Measurements from ENCODE around the gene GLIPR1L2.
"Not testable (repeated sequence)": the region's sequence is repeated elsewhere in the genome, so short reads cannot be mapped to it uniquely, and the experiment has no call there.

GLIPR1L2 gene
- 0 to 1.3 (median 0.17) reads per million in 17 experiments for total RNA-seq

DNA sequence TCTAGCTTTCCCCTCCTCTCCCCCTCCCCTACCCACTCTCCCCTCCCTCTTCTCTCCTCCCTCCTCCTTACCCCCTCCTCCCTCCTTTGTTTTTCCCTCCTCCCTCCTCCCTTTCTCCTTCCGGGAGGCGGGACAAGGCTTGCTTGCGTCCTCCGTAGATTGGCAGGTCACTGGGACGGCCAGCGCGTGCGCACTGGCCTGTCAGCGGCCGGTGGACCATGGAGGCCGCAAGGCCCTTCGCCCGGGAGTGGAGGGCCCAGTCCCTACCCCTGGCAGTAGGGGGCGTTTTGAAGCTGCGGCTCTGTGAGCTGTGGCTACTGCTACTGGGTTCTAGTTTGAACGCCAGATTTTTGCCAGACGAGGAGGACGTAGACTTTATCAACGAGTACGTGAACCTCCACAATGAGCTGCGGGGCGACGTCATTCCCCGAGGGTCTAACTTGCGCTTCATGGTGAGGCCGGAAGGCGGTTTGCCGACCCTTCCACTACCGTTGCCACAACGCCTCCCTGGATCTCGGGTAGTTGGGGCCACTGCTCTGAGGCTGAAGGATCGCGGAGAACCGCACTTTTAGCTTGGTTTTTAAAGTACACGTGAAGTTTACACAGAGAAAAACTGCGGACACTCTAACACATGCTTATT lies at the start of gene GLIPR1L2:
Gene GLIPR1L2 (plus strand): TSS at position 191 of the 640 bp plus-strand sequence. CDS start 28 bp downstream, at position 219.
- peak; percentile 98 to 99 (median 98) for DNase-seq

DNA sequence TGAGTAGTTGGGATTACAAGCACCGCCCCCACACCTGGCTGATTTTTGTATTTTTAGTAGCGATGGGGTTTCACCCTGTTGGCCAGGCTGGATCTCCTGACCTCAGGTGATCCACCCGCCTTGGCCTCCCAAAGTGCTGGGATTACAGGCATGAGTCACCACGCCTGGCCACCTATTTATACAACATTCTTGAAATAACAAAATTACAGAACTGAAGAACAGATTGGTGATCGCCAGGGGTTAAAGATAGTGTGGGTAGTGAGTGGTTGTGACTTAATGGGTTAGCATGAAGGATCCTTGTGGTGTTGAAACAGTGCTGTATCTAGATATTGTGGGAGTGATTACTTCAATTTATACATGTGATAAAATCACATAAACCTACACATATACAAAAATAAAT lies 49.0 kb upstream of the GLIPR1L2 start:
- no peak for DNase-seq

DNA sequence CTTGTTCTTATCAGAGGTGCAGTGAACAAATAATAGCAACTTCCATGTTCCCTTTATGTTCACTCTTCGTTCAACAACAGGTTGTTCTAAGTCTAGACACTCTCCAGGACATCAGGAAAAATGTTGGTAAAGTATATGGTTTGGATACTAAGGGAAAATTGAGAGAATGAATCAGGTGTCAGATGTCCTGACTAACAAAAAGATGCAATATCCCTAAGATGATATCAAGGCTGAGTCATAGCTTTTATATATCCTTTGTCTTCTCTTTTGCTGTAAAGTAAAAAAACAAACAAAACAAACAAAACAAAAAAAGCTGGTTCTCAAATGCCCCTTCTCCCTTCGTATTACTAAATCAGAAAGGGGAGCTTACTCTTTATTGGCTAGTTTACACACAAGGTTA lies 45.4 kb upstream of the GLIPR1L2 start:
- DNase-seq = no peak

DNA sequence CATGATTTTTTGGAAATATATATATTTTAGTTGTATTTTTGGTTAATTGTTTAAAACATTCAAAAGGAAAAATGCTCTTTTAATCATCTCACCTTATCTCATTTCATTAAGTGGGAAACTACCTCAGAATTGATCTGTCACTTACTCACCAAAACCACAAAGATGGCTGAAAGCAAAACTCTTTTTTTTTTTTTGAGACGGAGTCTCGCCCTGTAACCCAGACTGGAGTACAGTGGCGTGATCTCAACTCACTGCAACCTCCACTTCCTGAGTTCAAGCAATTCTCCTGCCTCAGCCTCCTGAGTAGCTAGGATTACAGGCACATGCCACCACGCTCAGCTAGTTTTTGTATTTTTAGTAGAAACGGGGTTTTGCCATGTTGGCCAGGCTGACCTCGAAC lies 44.7 kb upstream of the GLIPR1L2 start:
- not testable (repeated sequence) for DNase-seq

DNA sequence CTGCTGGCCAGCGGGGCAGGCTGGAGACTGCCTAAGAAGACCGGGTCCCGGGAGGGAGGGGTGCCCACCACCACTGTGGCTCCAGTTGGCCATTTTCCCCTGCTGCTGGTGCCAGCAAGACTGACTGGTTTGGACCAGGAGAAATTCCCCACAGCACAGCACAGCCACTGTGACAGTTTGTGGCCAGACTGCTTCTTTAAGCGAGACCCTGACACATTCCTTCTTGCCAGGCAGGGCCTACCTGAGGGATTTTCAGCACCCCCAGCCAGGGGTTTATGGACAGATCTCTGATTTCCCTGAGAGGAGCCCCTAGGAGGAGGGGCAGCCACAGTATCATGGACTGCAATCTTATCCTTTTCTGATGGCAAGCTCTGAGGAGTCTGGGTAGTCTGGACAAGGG lies 40.9 kb upstream of the GLIPR1L2 start:
- DNase-seq = no peak

DNA sequence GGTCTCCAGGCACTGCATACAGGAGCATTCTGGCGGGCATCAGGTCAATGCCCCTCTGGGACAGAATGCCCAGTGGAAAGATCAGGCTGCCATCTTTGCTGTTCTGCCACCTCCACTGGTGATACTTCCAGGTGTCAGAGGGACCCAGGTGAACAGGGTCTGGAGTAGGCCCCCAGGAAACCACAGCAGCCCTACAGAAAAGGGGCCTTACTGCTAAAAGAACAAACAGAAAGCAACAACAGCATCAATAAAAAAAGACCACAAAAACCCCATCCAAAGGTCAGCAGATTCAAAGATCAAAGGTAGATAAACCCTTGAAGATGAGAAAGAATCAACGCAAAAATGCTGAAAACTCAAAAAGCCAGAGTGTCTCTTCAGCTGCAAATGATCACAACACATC lies 40.5 kb upstream of the GLIPR1L2 start:
- DNase-seq = no peak

DNA sequence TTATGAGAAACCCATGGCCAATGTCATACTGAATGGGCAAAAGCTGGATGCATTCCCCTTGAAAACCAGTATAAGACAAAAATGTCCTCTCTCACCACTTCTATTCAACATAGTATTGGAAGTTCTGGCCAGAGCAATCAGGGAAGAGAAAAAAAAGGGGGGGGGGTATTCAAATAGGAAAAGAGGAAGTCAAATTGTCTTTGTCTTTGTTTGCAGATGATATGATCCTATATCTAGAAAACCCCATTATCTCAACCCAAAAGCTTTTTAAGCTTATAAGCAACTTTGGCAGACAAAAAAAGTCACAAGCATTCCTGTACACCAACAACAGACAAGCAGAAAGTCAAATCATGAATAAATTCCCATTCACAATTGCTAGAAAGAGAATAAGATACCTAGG lies 36.9 kb upstream of the GLIPR1L2 start:
- DNase-seq = no peak

DNA sequence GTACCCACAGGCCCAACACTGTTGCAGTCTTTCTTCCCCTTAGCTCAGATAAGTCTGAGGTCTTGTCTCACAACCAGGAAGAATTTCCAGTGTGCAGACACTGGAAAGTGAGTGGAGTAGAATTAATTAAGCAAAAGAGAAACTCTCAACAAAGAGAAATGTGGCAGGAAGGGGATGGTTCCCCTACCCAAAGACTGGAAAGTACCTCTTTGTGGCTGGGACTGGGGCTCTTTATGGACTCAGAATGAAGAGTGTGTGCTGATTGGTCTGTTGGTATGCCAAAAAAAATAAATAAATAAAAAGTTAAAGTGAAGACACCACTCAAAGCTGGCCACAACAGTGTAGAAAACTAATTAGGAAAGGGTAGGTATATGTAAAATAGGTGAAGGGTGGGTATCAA lies 30.0 kb upstream of the GLIPR1L2 start:
- no peak for DNase-seq

DNA sequence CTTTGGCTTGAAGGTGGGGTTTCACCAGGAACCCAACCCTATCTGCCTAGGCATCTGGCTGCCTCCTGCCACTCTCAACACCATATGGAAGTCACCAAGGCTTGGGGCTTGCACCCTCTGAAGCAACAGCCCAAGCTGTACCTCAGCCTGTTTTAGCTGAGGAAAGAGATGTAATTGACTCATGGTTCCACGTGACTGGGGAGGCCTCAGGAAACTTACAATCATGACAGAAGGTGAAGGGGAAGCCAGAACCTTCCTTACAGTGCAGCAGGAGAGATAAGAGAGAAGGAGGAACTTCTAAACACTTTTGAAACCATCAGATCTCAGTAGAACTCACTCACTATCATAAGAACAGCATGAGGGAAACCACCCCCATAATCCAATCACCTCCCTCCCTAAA lies 29.5 kb upstream of the GLIPR1L2 start:
- DNase-seq = no peak

DNA sequence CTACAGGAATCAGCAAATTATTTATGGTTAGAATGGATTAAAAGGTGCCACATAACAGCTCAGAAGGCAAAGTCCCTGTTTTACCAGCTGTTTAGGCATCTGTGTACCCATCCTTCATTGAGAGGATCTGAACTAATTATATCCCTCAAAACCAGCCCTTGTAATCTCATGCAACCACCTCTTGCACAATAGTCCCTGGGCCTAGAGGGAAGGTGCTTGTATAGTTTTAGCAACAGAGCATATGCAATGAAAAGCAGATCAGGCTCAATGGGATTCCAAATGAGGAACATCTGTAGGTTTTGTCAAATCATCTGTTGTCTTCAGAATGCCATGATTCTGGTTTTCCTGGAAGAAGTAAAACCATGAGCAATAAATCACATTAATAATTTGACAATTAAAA lies 26.0 kb upstream of the GLIPR1L2 start:
- DNase-seq = peak; percentile 53 to 79 (median 71)

DNA sequence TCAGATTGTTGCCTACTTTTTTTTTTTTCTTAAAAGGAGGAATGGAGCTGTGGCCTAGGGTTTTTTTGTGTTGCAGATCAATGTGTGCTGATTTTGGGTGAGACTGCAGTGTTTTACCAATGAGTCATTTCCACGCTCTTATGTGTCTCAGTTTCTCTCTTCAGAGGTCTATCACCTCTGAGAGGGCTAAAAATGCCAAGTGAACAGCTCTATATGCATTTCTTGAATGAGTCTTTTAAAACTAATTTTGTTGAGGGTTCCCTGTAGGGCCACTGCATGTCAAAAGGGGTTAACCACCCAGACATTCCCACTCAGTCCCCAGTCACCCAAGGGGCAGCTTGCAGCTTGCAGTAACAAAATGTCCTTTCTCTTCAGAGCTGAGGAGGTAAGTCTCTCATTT lies 24.3 kb upstream of the GLIPR1L2 start:
- no peak for DNase-seq

DNA sequence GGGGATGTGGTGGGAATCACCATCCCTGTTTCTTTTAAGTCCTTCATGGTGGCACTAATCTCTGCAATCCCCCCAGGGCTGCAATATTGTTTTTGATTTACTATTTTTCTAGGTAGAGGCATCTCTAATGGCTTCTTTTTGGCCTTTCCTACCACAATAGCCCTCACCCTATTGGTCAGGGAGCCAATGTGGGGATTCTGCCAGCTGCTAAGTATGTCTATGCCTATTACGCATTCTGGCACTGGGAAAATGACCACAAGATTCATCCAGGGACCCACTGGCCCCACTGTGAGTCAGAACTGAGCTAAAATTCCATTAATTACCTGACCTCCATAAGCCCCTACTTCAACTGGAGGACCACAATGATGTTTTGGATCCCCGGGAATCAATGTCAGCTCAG lies 15.9 kb upstream of the GLIPR1L2 start:
- DNase-seq = no peak

DNA sequence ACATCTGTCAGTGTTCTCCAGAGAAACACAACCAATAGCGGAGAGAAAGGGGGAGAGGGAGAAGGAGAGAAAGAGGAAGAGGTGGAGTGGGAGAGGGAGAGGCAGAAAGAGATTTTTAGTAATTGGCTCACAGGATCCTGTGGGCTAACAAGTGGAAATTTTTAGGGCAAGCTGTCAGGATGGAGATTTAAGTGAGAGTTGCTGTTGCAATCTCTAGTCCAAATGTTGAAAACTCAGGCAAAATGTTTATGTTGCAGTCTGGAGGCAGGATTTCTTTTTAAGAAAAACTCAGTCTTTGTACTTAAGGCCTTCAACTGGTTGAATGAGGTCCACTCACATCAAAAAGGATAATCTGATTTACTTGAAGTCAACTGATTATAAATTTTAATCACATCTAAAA lies 12.5 kb upstream of the GLIPR1L2 start:
- DNase-seq = no peak

DNA sequence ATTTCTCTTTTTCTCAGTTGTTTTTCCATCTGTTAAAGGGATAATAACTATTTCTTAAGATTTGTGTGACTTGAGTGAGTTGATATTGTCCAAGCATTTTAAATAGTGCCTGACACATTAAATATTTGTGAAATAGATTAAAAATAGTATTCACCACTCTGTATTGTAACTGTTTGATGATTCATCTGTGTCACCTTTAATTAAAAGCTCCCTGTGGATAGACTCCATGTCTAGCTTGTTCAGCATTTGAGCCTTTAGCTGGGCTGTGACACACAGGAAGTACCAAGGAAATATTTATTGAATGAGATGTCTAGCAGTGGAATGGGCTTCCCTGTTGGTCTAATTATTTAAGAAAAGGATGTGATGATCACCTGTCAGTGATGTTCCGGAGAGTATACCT lies 1.8 kb upstream of the GLIPR1L2 start:
- DNase-seq = no peak

DNA sequence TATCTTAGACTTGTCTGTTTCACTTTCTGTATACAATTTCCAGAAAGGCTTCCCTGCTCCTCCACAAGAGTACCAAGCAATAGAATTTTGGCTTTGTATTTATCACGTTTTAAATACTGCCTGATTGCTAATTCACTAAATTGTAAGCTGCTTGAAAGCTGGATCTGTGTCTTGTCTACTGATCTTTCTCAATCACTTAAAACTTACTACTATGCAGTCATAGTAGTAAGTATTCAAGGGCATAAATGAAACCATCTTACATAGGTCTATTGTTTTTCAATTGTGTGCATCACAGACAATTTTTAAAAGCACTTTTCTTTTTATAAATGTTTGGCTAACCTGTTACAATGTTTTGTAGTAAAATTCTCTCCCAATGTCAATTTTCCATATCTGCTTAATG lies 1.2 kb upstream of the GLIPR1L2 start:
- DNase-seq = peak in 1 of 4 experiments; percentile 5

DNA sequence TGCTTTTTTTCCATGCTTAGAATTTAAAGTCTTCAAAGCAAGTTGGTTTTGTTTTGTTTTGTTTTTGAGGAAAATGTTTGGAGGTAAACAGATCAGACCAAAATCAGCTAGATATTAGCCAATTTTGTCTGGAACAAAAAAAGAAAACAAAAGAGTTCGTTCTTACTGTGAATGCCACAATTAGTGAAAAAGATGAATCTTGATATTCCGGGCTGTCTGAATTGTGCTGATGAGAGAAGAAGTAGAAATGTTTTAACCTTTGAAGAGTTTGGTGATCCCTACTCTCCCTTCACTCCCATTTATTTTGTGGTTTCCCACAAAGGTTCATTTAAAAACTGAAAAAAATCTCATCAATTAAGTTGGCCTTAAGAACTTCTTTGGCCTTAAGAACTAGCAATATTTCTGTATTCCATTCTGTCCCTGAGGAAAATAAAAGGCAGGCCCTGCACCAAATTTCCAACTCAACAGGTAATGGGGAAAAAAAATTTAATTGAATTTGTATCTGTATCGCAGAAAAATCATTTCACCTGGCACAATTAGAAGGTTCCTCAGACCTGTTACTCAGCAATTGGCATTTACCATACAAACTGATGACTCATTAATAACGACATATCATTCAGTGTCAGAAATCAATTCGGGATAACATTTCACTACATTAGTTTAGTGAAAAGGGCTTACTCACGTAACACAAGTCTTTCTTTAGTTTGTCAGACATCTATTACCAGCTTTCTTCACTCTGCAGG lies 562 bp upstream of the GLIPR1L2 start:
- no peak for DNase-seq

DNA sequence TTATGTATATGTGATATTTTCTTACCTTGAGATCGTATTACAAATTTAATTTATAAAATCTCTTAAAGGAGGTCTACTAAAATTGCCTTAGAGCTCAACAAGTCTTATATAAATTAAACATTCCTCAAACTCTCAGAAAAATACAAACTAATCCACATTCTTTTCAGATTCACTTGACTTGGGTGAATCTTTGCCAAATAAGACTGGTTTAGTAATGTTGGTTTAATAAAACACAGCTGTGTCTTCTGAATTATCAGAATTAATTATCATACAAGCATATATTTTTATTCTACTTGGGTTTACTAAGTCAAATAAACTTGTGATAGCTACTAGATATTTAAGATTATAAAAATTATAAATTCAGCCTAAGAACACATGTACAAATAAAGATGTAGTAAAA lies 13.3 kb downstream of the GLIPR1L2 start:
- no peak for DNase-seq

DNA sequence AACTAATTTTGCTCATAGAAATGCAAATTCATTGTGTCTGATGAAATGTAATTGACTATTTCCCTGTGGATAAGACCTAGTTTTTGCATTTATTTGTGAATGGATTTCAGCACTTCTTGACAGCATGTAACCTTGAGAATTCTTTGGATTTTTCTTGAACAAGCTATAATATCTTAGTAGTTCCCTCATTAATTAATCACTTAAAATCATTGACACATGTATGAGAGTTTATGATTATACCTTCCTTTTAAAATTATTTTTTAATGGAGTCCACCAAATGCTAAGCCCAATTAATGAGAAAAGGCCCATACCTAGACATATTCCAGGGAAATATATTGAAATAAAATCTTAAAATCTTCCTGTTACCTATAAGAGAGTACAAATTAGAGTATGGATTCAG lies 16.8 kb downstream of the GLIPR1L2 start:
- DNase-seq = no peak

DNA sequence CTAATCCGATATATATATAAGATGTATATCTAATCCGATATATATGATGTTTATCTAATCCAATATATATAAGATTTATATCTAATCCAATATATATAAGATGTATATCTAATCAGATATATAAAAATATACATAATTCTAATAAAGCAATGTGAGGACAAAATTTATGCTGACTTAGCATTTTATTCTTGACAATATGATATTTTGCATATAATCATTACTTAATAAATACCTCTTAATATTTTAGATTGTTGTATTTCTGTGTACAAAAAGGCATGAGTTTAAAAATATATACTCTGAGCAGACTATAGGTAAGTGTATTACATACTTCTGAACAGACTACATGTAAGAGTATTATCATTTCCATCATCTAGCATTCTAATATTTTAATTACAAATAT lies 18.9 kb downstream of the GLIPR1L2 start:
- no peak for DNase-seq

DNA sequence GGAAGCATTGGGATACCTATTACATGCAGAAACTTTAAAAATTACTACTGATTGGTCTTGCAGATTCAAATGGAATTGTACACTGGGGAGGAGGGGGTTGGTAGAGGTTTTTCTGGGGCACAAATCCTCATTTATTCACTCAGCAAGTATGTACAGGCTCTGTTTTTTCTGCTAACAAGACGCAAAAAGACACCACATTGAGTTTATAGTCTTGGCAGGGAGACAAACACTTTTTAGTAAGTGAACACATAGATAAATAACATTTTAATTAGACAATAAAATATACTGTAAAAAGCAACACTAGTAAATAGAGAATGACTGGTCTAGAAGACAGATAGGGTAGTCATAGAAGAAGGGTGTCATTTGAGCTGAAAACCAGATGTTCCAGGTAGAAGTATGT lies 23.8 kb downstream of the GLIPR1L2 start:
- no peak for DNase-seq

DNA sequence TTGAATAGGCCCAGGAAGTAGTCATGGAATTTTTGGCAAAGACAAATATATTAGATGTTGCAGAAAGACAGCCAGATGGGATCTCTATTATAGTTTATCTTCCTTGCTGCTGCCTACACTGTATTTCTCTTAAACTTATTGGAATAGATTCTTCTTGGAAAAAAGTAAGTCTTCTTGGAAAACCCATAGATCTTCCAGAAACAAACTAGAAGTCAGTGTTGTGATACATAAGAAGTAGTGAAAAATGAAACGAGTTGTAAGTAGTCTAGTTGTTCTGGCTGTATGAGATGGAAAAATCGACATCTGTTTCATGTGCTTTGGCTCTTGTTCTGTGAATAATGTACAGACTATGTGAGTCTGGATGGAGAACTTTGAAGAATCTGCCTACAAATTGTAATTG lies 29.0 kb downstream of the GLIPR1L2 start:
- no peak for DNase-seq

DNA sequence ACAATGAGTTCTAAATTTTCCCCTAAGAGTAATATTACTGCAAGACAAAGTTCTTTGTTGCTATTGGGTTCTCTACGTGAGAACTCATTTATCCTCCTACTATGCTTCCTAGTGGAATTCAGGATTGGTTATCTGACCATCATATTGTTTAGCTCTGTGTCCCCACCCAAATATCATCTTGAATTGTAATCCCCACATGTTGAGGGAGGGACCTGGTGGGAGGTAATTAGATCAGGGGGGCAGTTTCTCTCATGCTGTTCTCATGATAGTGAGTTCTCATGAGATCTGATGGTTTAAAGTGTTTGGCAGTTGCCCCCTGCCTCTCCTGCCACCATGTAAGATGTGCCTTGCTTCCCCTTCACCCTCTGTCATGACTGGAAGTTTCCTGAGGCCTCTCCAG lies 36.6 kb downstream of the GLIPR1L2 start:
- DNase-seq = no peak

DNA sequence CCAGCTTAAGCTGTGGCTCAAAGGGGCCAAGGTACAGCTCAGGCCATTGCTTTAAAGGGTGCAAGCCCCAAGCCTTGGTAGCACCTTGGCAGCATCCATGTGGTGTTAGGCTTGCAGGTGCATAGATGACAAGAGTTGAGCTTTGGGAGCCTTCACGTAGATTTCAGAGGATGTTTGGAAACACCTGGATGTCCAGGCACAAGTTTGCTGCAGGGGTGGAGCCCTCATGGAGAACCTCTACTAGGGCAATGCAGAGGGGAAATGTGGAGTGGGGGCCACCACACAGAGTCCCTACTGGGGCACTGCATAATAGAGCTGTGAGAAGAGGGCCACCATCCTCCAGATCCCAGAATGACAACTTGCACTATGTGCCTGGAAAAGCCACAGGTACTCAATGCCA lies 37.9 kb downstream of the GLIPR1L2 start:
- no peak for DNase-seq

DNA sequence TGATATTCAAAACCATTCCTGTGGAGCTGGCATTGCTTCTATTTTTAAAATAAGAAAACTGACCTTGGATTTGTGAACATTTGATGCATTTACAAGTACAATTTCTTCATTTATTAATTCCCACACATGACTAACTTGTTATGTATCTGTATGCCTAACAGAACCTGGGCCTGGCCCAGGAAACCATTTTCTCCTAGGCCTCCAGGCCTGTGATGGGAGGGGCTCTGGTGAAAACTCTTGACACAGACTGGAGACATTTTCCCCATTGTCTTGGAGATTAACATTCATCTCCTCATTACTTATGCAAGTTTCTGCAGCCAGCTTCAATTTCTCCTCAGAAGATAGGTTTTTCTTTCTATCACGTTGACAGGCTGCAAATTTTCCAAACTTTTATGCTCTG lies 42.0 kb downstream of the GLIPR1L2 start:
- DNase-seq = no peak

DNA sequence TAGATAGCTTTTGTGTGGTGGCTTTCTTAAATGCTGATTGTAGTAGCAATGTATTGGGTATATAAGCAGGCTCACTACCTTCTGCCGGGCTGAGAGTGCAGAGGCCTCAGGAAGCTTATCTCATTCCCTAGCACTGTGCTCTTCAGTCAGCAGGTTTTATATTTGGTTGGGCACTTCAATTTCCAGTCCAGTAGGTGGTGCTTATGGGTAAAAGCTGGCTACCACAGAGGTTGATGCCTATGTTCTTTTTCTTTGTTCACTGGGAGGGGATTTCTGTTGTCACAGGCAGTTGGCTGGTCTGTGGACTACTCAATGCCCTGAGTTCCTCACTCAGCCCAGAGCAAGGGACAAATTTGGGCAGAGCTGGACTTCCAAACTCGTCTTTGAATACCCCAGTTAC lies 46.7 kb downstream of the GLIPR1L2 start:
- peak; percentile 59 to 84 (median 74) for DNase-seq

Data from suppressor macrophage (primary cell).